H1 (cell line): ENCODE measurements around the gene SUV39H2. TPM values are rescaled to one million over a fixed set of nuclear protein-coding genes. Genes with fewer than 3 reads are reported as not detected.

Source experiments
- CTCF ChIA-PET: fragments of 300-600 bp; sonication (Branson Sonifier 250); formaldehyde crosslinking; loops from one replicate; lab custom pipeline; 2021; ENCODE audit not compliant: partially characterized antibody; lab: Charles Lee
- POLR2A ChIA-PET: fragments of 300-600 bp; sonication (Branson Sonifier 250); formaldehyde crosslinking; loops from one replicate; lab custom pipeline; 2021; ENCODE audit warnings: inconsistent platforms; ENCODE audit not compliant: partially characterized antibody; lab: Charles Lee
- DNase-seq, 2 experiments: peaks; one replicate each; pipeline versions ENCODE4 v3.0.0 to v3.0.0-alpha.2; 2010 to 2022; ENCODE audit warnings: low spot score in 2 of 2, low read depth in 1 of 2, mixed read lengths in 1 of 2
- FAIRE-seq: peaks from 2 replicates; lab custom pipeline; 2011; peaks lifted over from hg19 to GRCh38; lab: Jason Lieb, UNC
- H2AFZ ChIP-seq: 2 replicates; pipeline ENCODE4 v1.8.1; 2012; ENCODE audit warnings: low read length, inconsistent platforms
- H2AK5ac ChIP-seq: 2 replicates; pipeline ENCODE4 v1.6.1; 2013; ENCODE audit warnings: low read depth, low read length
- H2BK120ac ChIP-seq: replicated peaks from 2 replicates; pipeline ENCODE3; 2013; ENCODE audit warnings: low read depth, low read length, inconsistent platforms
- H2BK12ac ChIP-seq: 2 replicates; pipeline ENCODE4 v1.6.1; 2013; ENCODE audit warnings: low read depth, low read length
- H2BK15ac ChIP-seq: 2 replicates; pipeline ENCODE4 v1.6.1; 2013; ENCODE audit warnings: low read length
- H2BK20ac ChIP-seq: 2 replicates; pipeline ENCODE4 v1.6.1; 2013; ENCODE audit warnings: low read length
- H2BK5ac ChIP-seq: 2 replicates; pipeline ENCODE4 v1.6.1; 2013; ENCODE audit warnings: low read depth, low read length
- H3K14ac ChIP-seq: 2 replicates; pipeline ENCODE4 v1.6.1; 2013; ENCODE audit warnings: inconsistent platforms; ENCODE audit not compliant: insufficient read length
- H3K18ac ChIP-seq: 2 replicates; pipeline ENCODE4 v1.6.1; 2013; ENCODE audit warnings: low read length; ENCODE audit errors: extremely low read depth
- H3K23ac ChIP-seq: 2 replicates; pipeline ENCODE4 v1.6.1; 2013; ENCODE audit warnings: inconsistent platforms; ENCODE audit not compliant: insufficient read length
- H3K23me2 ChIP-seq: 2 replicates; pipeline ENCODE4 v1.6.1; 2013; ENCODE audit warnings: low read depth, low read length
- H3K27ac ChIP-seq: 2 replicates; pipeline ENCODE4 v1.6.1; 2011; ENCODE audit warnings: low read depth, low read length, inconsistent platforms
- H3K27me3 ChIP-seq, 4 experiments: replicated peaks in 1 of 4; 1 replicate in 1 of 4; 2 replicates in 3 of 4; pipeline versions ENCODE4 v1.6.1 to v1.8.1; 2011 to 2013; ENCODE audit warnings: low read length in 3 of 4, mild to moderate bottlenecking in 3 of 4, inconsistent platforms in 2 of 4, mixed read lengths in 2 of 4, moderate library complexity in 1 of 4; ENCODE audit not compliant: control insufficient read depth in 3 of 4, insufficient read depth in 3 of 4; ENCODE audit errors: extremely low read depth in 1 of 4
- H3K36me3 ChIP-seq, 4 experiments: 2 replicates each; pipeline versions ENCODE4 v1.6.1 to v1.8.1; 2011 to 2013; ENCODE audit warnings: mild to moderate bottlenecking in 4 of 4, low read length in 3 of 4, moderate library complexity in 2 of 4, control low read depth in 1 of 4, inconsistent platforms in 1 of 4; ENCODE audit not compliant: insufficient read depth in 4 of 4, control insufficient read depth in 2 of 4
- H3K4ac ChIP-seq: replicated peaks from 2 replicates; pipeline ENCODE3; 2013; ENCODE audit warnings: low read length, low read depth, mixed read lengths, inconsistent platforms; ENCODE audit not compliant: insufficient read length
- H3K4me1 ChIP-seq, 4 experiments: replicated peaks in 1 of 4; 1 replicate in 1 of 4; 2 replicates in 3 of 4; pipeline versions ENCODE4 v1.6.1 to v1.8.1; 2011 to 2013; ENCODE audit warnings: low read length in 3 of 4, inconsistent platforms in 2 of 4, mixed read lengths in 1 of 4; ENCODE audit not compliant: insufficient read depth in 4 of 4, control insufficient read depth in 3 of 4
- H3K4me2 ChIP-seq, 2 experiments: 2 replicates each; pipeline versions ENCODE4 v1.6.1 to v1.8.1; 2011 to 2013; ENCODE audit warnings: low read depth in 2 of 2, low read length in 2 of 2, control low read depth in 1 of 2, inconsistent platforms in 1 of 2, mild to moderate bottlenecking in 1 of 2; ENCODE audit not compliant: insufficient read depth in 1 of 2
- H3K4me3 ChIP-seq, 4 experiments: fragments of 200-600, 300-600 bp in 1 of 4; sonication (generic), shearing (Covaris generic), sonication (Bioruptor Twin) in 1 of 4; 2 replicates each; pipeline versions ENCODE4 v1.5.1 to v1.8.1; 2011 to 2016; ENCODE audit warnings: low read length in 4 of 4, low read depth in 3 of 4, control low read depth in 2 of 4, inconsistent platforms in 2 of 4, mild to moderate bottlenecking in 2 of 4, mixed read lengths in 1 of 4, moderate library complexity in 1 of 4; ENCODE audit not compliant: insufficient read depth in 2 of 4; ENCODE audit errors: extremely low read depth in 1 of 4
- H3K56ac ChIP-seq: replicated peaks from 2 replicates; pipeline ENCODE3; 2013; ENCODE audit warnings: low read depth, mild to moderate bottlenecking, mixed read lengths, low read length, inconsistent platforms; ENCODE audit not compliant: insufficient read length
- H3K79me1 ChIP-seq: 2 replicates; pipeline ENCODE4 v1.6.1; 2013; ENCODE audit warnings: low read depth, low read length, control low read depth
- H3K79me2 ChIP-seq, 2 experiments: 2 replicates each; pipeline versions ENCODE4 v1.6.1 to v1.8.1; 2012 to 2013; ENCODE audit warnings: low read length in 2 of 2, mild to moderate bottlenecking in 2 of 2, inconsistent platforms in 1 of 2; ENCODE audit not compliant: insufficient read depth in 2 of 2, control insufficient read depth in 1 of 2
- H3K9ac ChIP-seq, 4 experiments: replicated peaks in 1 of 4; 1 replicate in 1 of 4; 2 replicates in 3 of 4; pipeline versions ENCODE4 v1.6.1 to v1.8.1; 2011 to 2013; ENCODE audit warnings: low read depth in 3 of 4, low read length in 3 of 4, control low read depth in 2 of 4, mild to moderate bottlenecking in 2 of 4, moderate library complexity in 2 of 4, inconsistent platforms in 1 of 4; ENCODE audit errors: extremely low read depth in 1 of 4
- H3K9me3 ChIP-seq, 2 experiments: 2 replicates each; pipeline versions ENCODE4 v1.6.1 to v1.8.1; 2012 to 2013; ENCODE audit warnings: mild to moderate bottlenecking in 2 of 2, moderate library complexity in 2 of 2, control low read depth in 1 of 2, inconsistent platforms in 1 of 2, low read depth in 1 of 2, low read length in 1 of 2, mixed read lengths in 1 of 2; ENCODE audit not compliant: insufficient read depth in 2 of 2
- H4K20me1 ChIP-seq, 2 experiments: replicated peaks in 1 of 2; 2 replicates each; pipeline versions ENCODE3 to v1.8.1; 2011 to 2013; ENCODE audit warnings: inconsistent platforms in 2 of 2, low read length in 2 of 2, mild to moderate bottlenecking in 1 of 2; ENCODE audit not compliant: insufficient read depth in 2 of 2, control insufficient read depth in 1 of 2
- H4K5ac ChIP-seq: 2 replicates; pipeline ENCODE4 v1.6.1; 2013; ENCODE audit warnings: low read length, low read depth, mixed read lengths, inconsistent platforms; ENCODE audit not compliant: insufficient read length
- H4K8ac ChIP-seq: 2 replicates; pipeline ENCODE4 v1.8.0; 2013; ENCODE audit warnings: mild to moderate bottlenecking, moderate library complexity, low read length, inconsistent platforms; ENCODE audit not compliant: insufficient read depth; ENCODE audit errors: extremely low read depth
- H4K91ac ChIP-seq: replicated peaks from 2 replicates; pipeline ENCODE3; 2013; ENCODE audit warnings: low read length, mixed read lengths, inconsistent platforms; ENCODE audit not compliant: insufficient read length
- CHD1 ChIP-seq: IDR thresholded peaks from 2 replicates; pipeline ENCODE4 v1.6.1; 2012; ENCODE audit warnings: low read depth, low read length, improper control_type of control experiment
- CHD2 ChIP-seq: IDR thresholded peaks from 2 replicates; pipeline ENCODE4 v1.6.1; 2012; ENCODE audit warnings: low read length, improper control_type of control experiment
- CREB1 ChIP-seq: IDR thresholded peaks from 2 replicates; pipeline ENCODE4 v1.6.1; 2012; ENCODE audit warnings: inconsistent platforms
- CTBP2 ChIP-seq: IDR thresholded peaks from 2 replicates; pipeline ENCODE4 v1.7.0; 2011; ENCODE audit warnings: borderline replicate concordance, mild to moderate bottlenecking, moderate library complexity, mixed read lengths, low read length; ENCODE audit not compliant: insufficient read depth, insufficient read length
- CTCF ChIP-seq, 3 experiments: IDR thresholded peaks; 1 replicate in 2 of 3; 2 replicates in 1 of 3; pipeline versions ENCODE4 v1.5.1 to v1.6.1; 2011; ENCODE audit warnings: low read length in 3 of 3, mild to moderate bottlenecking in 3 of 3, inconsistent platforms in 2 of 3, low read depth in 1 of 3, moderate library complexity in 1 of 3; ENCODE audit not compliant: insufficient read depth in 1 of 3; ENCODE audit errors: control extremely low read depth in 1 of 3
- POLR2AphosphoS5 ChIP-seq: IDR thresholded peaks from 2 replicates; pipeline ENCODE4 v1.6.1; 2011; ENCODE audit warnings: low read depth, low read length
- RBBP5 ChIP-seq: IDR thresholded peaks from 2 replicates; pipeline ENCODE4 v1.7.1; 2012; ENCODE audit warnings: low read depth, mild to moderate bottlenecking, inconsistent platforms, low read length, moderate library complexity, borderline replicate concordance
- RFX5 ChIP-seq: IDR thresholded peaks from 2 replicates; pipeline ENCODE4 v1.6.1; 2011; ENCODE audit warnings: low read depth, low read length, improper control_type of control experiment, borderline replicate concordance
- RNF2 ChIP-seq: fragments of 200-900, 300-1000 bp; sonication (generic); IDR thresholded peaks from 2 replicates; pipeline ENCODE4 v1.7.1; 2016; ENCODE audit warnings: borderline replicate concordance, low read depth, mild to moderate bottlenecking, antibody characterized with exemption, low read length; ENCODE audit not compliant: poor library complexity, severe bottlenecking; ENCODE audit errors: missing control alignments
- TAF1 ChIP-seq: IDR thresholded peaks from 2 replicates; pipeline ENCODE4 v1.6.1; 2011; ENCODE audit warnings: mild to moderate bottlenecking, low read depth, low read length
- TAF7 ChIP-seq: optimal IDR thresholded peaks from 2 replicates; pipeline ENCODE3; 2011; ENCODE audit warnings: low read depth, mild to moderate bottlenecking, inconsistent platforms, low read length, moderate library complexity, borderline replicate concordance
- TBP ChIP-seq: IDR thresholded peaks from 2 replicates; pipeline ENCODE4 v1.6.1; 2011; ENCODE audit warnings: low read depth, low read length, improper control_type of control experiment
- polyA plus RNA-seq, 7 experiments: library from polyadenylated mRNA; depleted of rRNA in 3 of 7; stranded (reverse) in 5 of 7; unstranded in 2 of 7; fragments of >200 nt in 5 of 7; fragments of 200-250 nt in 2 of 7; gene quantifications; 1 replicate in 5 of 7; 2 replicates in 1 of 7; 4 replicates in 1 of 7; pipeline versions ENCODE4 v1.2.1 to v1.2.3, GENCODE V29; 2011 to 2013; ENCODE audit warnings: missing spikeins in 2 of 7, mixed read lengths in 2 of 7
- total RNA-seq: library from RNA; stranded (reverse); fragmentation: NEBNext Ultra II Directional; extraction: Animal tissue kit (Norgen Biotek cat#: 25700); gene quantifications from 2 replicates; pipeline ENCODE4 v1.2.1, GENCODE V29; 2021

The SUV39H2 gene
- total and polyA plus RNA-seq, 2 of the 8 experiments (the other 6 are each of a cell fraction or from before 2014, with no cell fraction given): 19.4 to 62.3 TPM

GRCh38 chr10:14859775-14860174, 18.9 kb upstream of the SUV39H2 start:
- Histone ChIP-seq H2BK20ac (no peak overlapping the region), H3K4me3 (no peak overlapping the region), H2BK5ac (no peak overlapping the region), H2BK15ac (no peak overlapping the region), H3K27ac (no peak overlapping the region), H3K4me2 (no peak overlapping the region), H2BK12ac (no peak overlapping the region), H3K79me2 (no peaks in the 10 kb centered on the region), H3K23ac (no peak overlapping the region), H3K4ac (no peak overlapping the region), H4K20me1 (peaks cover 0 to 3% of the 10 kb centered on the region in 2 experiments), H3K27me3 (no peaks in the 10 kb centered on the region), H3K56ac (no peak overlapping the region), H3K9ac (no peak overlapping the region), H2BK120ac (no peak overlapping the region), H3K23me2 (no peaks in the 10 kb centered on the region), H4K5ac (no peak overlapping the region), H3K4me1 (no peaks in the 10 kb centered on the region), H3K36me3 (peaks cover 0 to 26% (median 6%) of the 10 kb centered on the region in 4 experiments; a peak in 5 of 8 replicates), H2AFZ (no peak overlapping the region), H3K9me3 (no peaks in the 10 kb centered on the region), H4K8ac (no peak overlapping the region), H3K18ac (no peak overlapping the region), H3K14ac (no peak overlapping the region), H3K79me1 (no peaks in the 10 kb centered on the region), H2AK5ac (no peak overlapping the region), H4K91ac (no peak overlapping the region)
- no peak for DNase-seq
- ChIA-PET POLR2A (interaction anchor here (1.3 kb wide), 1 partner anchor 239 kb away, joined by 3 read pairs; no protein-coding TSS in a partner anchor), CTCF (interaction anchor here (1.0 to 1.3 kb wide), 5 partner anchors 10 to 311 kb away, joined by 3 to 4 read pairs (median 3); no protein-coding TSS in a partner anchor)
- FAIRE-seq: no peak
- TF ChIP-seq CHD1 (no peak), RBBP5 (no peak), RNF2 (no peak), CTCF (IDR thresholded peaks at IDR 0.05; ENCODE audit: control extremely low read depth in 1 of 3, insufficient read depth in 1 of 3, low read depth in 1 of 3, low read length in 3 of 3) (no peak), TAF7 (no peak), RFX5 (no peak), TBP (no peak), CHD2 (no peak), CTBP2 (no peak), POLR2AphosphoS5 (no peak), CREB1 (no peak), TAF1 (no peak)
